ENCODE data around the gene ASB5.

The ASB5 gene

DNA sequence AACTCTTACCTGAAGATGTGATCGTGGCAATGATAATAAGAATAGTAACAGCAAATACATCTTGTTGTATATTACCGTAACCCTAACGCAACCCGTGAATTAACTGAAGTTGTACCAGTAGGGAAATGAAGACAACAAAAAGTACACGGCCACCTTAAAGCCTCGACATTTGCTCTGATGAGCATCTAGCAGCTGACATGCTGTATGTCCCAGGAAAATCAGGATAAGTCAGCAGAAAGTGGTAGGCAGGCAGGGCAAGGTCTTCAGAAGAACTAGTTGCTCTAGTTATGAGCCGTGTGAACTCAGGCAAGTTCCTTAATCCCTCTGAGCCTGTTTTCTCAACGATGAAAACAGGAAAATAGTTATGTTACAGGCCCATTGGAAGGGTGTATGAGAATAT, 7.7 kb upstream of the ASB5 start:
- Histone ChIP-seq H3K27me3 (ENCODE audit: insufficient read depth, low read length) (no peaks in the 10 kb centered on the region), H3K4me3 (ENCODE audit: low read length) (no peak overlapping the region), H3K9ac (ENCODE audit: low read depth, low read length) (no peak overlapping the region), H3K27ac (ENCODE audit: low read length) (no peak overlapping the region), H3K36me3 (ENCODE audit: insufficient read depth, low read depth, low read length) (no peaks in the 10 kb centered on the region), H3K4me1 (ENCODE audit: insufficient read depth, low read length) (no peaks in the 10 kb centered on the region), H3K9me3 (ENCODE audit: insufficient read depth, low read depth, low read length) (no peaks in the 10 kb centered on the region)

DNA sequence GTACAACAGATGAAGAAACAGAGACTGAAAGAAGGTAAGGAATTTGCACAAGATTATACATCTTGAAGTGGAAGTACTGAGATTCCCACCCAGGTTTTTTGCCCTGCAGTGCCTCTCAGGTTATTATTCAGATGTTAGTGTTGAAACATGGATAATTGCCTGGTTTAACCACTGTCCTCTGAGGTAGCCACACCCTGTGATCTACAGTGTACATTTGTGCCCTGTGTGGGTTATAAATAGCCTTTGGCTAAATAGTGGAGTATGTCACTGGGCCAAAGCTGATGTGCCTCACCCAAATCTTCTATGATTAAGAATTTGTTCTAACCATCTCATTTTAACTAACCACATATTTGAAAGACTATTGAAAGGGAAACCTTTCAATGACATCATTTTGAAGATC, 5.4 kb upstream of the ASB5 start:
- no peak overlapping the region for H3K27ac ChIP-seq (ENCODE audit: low read length)
- no peaks in the 10 kb centered on the region for H3K27me3 ChIP-seq (ENCODE audit: insufficient read depth, low read length)
- H3K36me3 ChIP-seq (ENCODE audit: insufficient read depth, low read depth, low read length) = no peaks in the 10 kb centered on the region
- no peaks in the 10 kb centered on the region for H3K9me3 ChIP-seq (ENCODE audit: insufficient read depth, low read depth, low read length)
- no peak overlapping the region for H3K9ac ChIP-seq (ENCODE audit: low read depth, low read length)
- no peaks in the 10 kb centered on the region for H3K4me1 ChIP-seq (ENCODE audit: insufficient read depth, low read length)
- H3K4me3 ChIP-seq (ENCODE audit: low read length) = no peak overlapping the region

DNA sequence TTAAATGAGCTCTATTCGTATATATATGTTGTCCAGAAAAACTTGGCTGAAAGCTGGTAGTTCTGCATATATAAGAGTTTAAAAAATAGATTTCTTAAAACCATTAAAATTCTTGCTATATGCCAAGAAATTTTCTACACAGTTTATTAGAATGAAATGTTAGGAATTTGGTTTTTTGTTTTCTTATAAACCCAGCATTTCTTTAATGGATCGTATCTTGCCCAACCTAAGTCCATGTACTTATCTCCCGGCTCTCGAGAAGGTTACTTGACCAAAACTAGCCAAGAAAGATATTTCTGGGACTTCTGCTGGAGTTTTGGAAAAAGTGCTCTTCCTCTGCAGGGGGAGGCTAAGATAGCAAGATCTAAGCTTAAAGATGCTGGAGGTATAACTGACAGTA, 4.7 kb upstream of the ASB5 start:
- H3K27ac ChIP-seq (ENCODE audit: low read length) = no peak overlapping the region
- H3K9me3 ChIP-seq (ENCODE audit: insufficient read depth, low read depth, low read length) = no peaks in the 10 kb centered on the region
- no peak overlapping the region for H3K9ac ChIP-seq (ENCODE audit: low read depth, low read length)
- no peaks in the 10 kb centered on the region for H3K4me1 ChIP-seq (ENCODE audit: insufficient read depth, low read length)
- no peaks in the 10 kb centered on the region for H3K36me3 ChIP-seq (ENCODE audit: insufficient read depth, low read depth, low read length)
- no peak overlapping the region for H3K4me3 ChIP-seq (ENCODE audit: low read length)
- no peaks in the 10 kb centered on the region for H3K27me3 ChIP-seq (ENCODE audit: insufficient read depth, low read length)

DNA sequence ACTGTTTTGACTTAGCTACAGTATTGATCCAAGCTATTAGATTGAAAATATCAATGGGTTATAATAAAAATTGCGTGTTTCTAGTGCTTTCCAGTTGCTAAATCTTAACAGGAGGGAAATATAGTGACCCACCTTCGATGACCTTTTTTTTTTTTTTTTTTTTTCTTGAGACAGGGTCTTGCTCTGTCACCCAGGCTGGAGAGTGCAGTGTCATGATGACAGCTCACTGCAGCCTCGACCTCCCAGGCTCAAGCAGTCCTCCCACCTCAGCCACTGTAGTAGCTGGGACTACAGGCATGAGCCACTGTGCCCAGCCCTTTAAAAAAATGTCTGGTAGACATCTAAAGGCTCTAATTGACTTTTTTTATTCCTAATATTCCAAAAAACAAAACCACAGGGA, 3.8 kb upstream of the ASB5 start:
- Histone ChIP-seq H3K4me1 (ENCODE audit: insufficient read depth, low read length) (no peaks in the 10 kb centered on the region), H3K36me3 (ENCODE audit: insufficient read depth, low read depth, low read length) (no peaks in the 10 kb centered on the region), H3K9ac (ENCODE audit: low read depth, low read length) (no peak overlapping the region), H3K4me3 (ENCODE audit: low read length) (no peak overlapping the region), H3K9me3 (ENCODE audit: insufficient read depth, low read depth, low read length) (no peaks in the 10 kb centered on the region), H3K27ac (ENCODE audit: low read length) (no peak overlapping the region), H3K27me3 (ENCODE audit: insufficient read depth, low read length) (no peaks in the 10 kb centered on the region)

DNA sequence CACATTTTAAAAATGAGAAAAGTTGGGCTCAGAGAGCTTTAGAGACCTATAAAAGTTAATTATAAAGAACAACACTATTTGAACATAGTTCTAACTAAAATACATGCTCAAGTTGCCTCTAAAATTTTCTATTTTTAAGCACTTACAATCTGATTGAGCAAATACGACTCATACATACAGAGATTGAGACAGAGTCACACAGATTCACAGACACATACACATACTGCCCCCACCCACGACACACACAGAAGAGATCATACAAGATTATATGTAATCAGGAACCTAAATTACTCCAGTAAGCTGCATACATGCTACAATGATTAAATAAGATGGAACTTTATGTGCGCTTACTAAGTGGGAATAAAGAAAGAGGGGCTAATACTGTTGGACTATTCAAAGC, 2.7 kb upstream of the ASB5 start:
- no peak overlapping the region for H3K4me3 ChIP-seq (ENCODE audit: low read length)
- H3K27ac ChIP-seq (ENCODE audit: low read length) = no peak overlapping the region

DNA sequence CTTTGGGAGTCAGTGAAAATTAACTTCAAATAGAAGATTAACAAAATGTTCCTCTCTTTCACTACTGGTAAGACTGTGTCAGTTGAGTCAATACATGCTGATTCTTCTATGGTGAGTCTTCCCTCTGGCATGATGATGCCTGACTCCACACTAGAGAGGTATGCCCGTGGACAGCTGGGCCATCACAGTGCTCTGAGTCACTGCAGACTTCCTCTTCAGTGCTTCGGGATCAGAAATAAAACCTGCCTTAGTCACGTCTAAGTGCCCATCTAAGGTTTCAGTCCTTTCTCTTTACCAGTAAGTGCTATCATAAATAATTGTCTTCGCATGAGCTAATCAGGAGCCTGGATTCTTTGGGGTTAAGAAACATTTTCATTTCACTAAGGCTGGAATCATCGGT, 1.6 kb upstream of the ASB5 start:
- no peak overlapping the region for H3K9ac ChIP-seq (ENCODE audit: low read depth, low read length)
- H3K36me3 ChIP-seq (ENCODE audit: insufficient read depth, low read depth, low read length) = no peaks in the 10 kb centered on the region
- H3K9me3 ChIP-seq (ENCODE audit: insufficient read depth, low read depth, low read length) = no peaks in the 10 kb centered on the region
- H3K27ac ChIP-seq (ENCODE audit: low read length) = no peak overlapping the region
- H3K4me3 ChIP-seq (ENCODE audit: low read length) = no peak overlapping the region
- H3K27me3 ChIP-seq (ENCODE audit: insufficient read depth, low read length) = no peaks in the 10 kb centered on the region
- H3K4me1 ChIP-seq (ENCODE audit: insufficient read depth, low read length) = no peaks in the 10 kb centered on the region

More for the DNA sequence above, 2.7 kb upstream of the ASB5 start:
- Histone ChIP-seq H3K4me1 (ENCODE audit: insufficient read depth, low read length) (no peaks in the 10 kb centered on the region), H3K9me3 (ENCODE audit: insufficient read depth, low read depth, low read length) (no peaks in the 10 kb centered on the region), H3K27me3 (ENCODE audit: insufficient read depth, low read length) (no peaks in the 10 kb centered on the region), H3K9ac (ENCODE audit: low read depth, low read length) (no peak overlapping the region), H3K36me3 (ENCODE audit: insufficient read depth, low read depth, low read length) (no peaks in the 10 kb centered on the region)

DNA sequence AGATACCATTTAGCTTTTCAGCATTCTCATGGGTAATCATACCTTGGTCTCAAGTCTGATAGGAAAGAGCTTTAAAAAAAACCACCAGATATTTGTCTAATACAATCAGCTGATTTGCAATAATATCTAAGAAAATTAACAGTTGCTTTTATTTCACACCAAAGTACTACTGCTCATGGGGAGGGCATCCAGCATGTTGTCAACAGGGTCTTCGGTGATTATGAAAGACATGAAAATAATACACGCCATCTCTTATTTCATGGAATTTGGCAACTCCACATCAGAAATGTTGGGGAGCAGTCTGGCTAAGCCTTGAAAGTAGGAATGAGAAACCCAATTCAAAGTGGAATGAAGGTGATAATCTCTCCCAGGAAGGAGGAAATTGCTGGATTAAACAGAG, 3.0 kb downstream of the ASB5 start:
- H3K4me1 ChIP-seq (ENCODE audit: insufficient read depth, low read length) = no peaks in the 10 kb centered on the region
- H3K9me3 ChIP-seq (ENCODE audit: insufficient read depth, low read depth, low read length) = no peaks in the 10 kb centered on the region
- H3K27ac ChIP-seq (ENCODE audit: low read length) = no peak overlapping the region
- H3K36me3 ChIP-seq (ENCODE audit: insufficient read depth, low read depth, low read length) = no peaks in the 10 kb centered on the region
- no peaks in the 10 kb centered on the region for H3K27me3 ChIP-seq (ENCODE audit: insufficient read depth, low read length)
- H3K4me3 ChIP-seq (ENCODE audit: low read length) = no peak overlapping the region
- no peak overlapping the region for H3K9ac ChIP-seq (ENCODE audit: low read depth, low read length)

DNA sequence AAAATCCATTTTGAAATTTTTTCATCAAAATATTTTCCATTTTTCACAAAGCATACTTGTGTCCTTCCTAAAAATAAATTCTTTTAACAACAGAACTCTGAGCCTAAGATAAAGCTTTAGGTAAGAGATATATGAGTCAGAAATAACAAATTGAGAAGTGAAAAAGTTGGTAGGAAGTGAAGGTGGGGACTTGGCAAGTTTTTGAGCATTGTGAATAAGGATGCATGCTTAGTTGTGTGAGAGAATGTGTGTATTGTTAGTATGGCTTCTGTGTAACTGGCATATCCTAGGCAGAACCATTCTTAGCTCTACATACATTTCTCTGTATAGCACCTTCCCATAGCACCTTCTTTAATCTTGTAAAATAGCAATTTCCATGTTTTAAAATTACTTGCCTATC, 6.8 kb downstream of the ASB5 start:
- Histone ChIP-seq H3K27ac (ENCODE audit: low read length) (no peak overlapping the region), H3K36me3 (ENCODE audit: insufficient read depth, low read depth, low read length) (no peaks in the 10 kb centered on the region)

DNA sequence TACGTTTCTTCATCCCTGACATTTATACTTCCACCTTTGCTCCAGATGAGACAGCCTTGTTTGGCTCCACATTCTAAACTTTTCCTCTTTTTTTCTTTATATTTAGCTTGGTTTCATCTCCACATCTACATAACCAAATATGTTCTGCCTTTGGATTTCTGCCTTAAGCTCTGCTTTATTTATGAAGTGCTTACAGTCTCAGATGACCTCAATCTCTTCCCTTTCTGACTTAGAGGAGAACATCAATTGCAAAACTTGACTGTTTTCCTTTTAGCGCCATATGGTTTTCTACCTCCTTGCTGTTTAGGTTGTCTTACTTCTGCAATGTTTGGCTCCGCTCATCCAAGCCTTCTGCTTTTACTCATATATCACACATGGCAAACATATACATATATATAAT, 7.5 kb downstream of the ASB5 start:
- Histone ChIP-seq H3K4me1 (ENCODE audit: insufficient read depth, low read length) (no peaks in the 10 kb centered on the region), H3K27ac (ENCODE audit: low read length) (no peak overlapping the region), H3K9me3 (ENCODE audit: insufficient read depth, low read depth, low read length) (no peaks in the 10 kb centered on the region), H3K27me3 (ENCODE audit: insufficient read depth, low read length) (no peaks in the 10 kb centered on the region), H3K4me3 (ENCODE audit: low read length) (no peak overlapping the region), H3K36me3 (ENCODE audit: insufficient read depth, low read depth, low read length) (no peaks in the 10 kb centered on the region), H3K9ac (ENCODE audit: low read depth, low read length) (no peak overlapping the region)

More for the DNA sequence above, 6.8 kb downstream of the ASB5 start:
- H3K9me3 ChIP-seq (ENCODE audit: insufficient read depth, low read depth, low read length) = no peaks in the 10 kb centered on the region
- no peaks in the 10 kb centered on the region for H3K4me1 ChIP-seq (ENCODE audit: insufficient read depth, low read length)
- H3K9ac ChIP-seq (ENCODE audit: low read depth, low read length) = no peak overlapping the region
- H3K27me3 ChIP-seq (ENCODE audit: insufficient read depth, low read length) = no peaks in the 10 kb centered on the region
- no peak overlapping the region for H3K4me3 ChIP-seq (ENCODE audit: low read length)

DNA sequence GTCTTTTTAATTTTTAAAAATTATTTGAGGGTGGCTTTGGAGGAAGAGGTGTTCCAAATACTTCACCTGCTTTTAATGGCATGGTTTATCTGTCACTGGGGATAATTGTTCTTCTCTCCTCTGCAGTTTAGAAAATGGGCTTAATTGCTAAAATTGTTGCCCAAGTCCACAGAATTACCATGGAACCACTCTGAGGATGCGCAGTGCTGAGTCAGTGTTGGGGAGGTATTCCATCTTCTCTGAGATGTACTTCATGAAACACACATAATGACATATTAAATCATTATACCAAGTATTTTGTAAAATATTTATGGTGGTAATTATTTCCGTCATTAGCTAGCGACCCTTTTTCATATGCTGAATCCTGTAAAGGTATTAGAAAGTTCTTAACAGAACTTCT, 8.0 kb downstream of the ASB5 start:
- no peaks in the 10 kb centered on the region for H3K27me3 ChIP-seq (ENCODE audit: insufficient read depth, low read length)
- no peak overlapping the region for H3K4me3 ChIP-seq (ENCODE audit: low read length)
- no peaks in the 10 kb centered on the region for H3K4me1 ChIP-seq (ENCODE audit: insufficient read depth, low read length)
- H3K9me3 ChIP-seq (ENCODE audit: insufficient read depth, low read depth, low read length) = no peaks in the 10 kb centered on the region
- no peak overlapping the region for H3K9ac ChIP-seq (ENCODE audit: low read depth, low read length)
- no peak overlapping the region for H3K27ac ChIP-seq (ENCODE audit: low read length)
- no peaks in the 10 kb centered on the region for H3K36me3 ChIP-seq (ENCODE audit: insufficient read depth, low read depth, low read length)

DNA sequence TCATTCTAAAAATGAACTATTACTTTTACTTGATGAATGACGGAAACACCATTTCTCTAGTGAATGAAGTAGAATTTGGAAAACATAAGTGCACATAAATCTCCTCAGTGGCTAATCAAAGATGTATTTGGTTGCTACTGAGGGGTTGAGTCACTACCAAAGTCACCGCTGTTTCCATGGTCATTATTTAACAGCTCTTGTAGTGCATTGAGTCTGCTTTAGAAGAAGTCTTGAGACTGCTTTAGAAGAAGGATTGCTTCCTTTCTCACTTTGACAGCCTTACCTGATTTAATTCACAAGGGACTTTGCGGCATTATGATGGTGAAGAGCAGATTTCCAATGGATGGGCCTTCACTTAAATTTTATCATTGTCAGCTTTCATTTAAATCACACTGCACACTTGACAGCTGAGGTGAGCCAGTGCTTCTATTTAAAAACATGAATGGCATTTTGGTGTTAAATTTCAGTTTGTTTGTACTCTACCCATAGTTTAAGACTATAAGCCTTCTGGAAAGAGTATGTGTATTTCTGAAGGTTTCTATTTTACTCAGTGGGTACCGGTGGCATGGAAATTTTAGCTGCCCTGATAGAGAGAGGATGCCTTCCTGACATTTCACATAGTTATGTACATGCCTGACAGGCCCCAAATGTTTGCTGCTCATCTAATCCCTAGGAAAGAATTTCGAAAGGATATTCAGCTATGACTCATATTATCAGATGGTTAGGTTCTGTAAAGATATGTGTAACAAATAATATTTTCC, 9.5 kb downstream of the ASB5 start:
- no peaks in the 10 kb centered on the region for H3K27me3 ChIP-seq (ENCODE audit: insufficient read depth, low read length)
- H3K9me3 ChIP-seq (ENCODE audit: insufficient read depth, low read depth, low read length) = no peaks in the 10 kb centered on the region
- H3K4me3 ChIP-seq (ENCODE audit: low read length) = no peak overlapping the region
- no peak overlapping the region for H3K9ac ChIP-seq (ENCODE audit: low read depth, low read length)
- no peaks in the 10 kb centered on the region for H3K36me3 ChIP-seq (ENCODE audit: insufficient read depth, low read depth, low read length)
- no peaks in the 10 kb centered on the region for H3K4me1 ChIP-seq (ENCODE audit: insufficient read depth, low read length)
- H3K27ac ChIP-seq (ENCODE audit: low read length) = no peak overlapping the region

DNA sequence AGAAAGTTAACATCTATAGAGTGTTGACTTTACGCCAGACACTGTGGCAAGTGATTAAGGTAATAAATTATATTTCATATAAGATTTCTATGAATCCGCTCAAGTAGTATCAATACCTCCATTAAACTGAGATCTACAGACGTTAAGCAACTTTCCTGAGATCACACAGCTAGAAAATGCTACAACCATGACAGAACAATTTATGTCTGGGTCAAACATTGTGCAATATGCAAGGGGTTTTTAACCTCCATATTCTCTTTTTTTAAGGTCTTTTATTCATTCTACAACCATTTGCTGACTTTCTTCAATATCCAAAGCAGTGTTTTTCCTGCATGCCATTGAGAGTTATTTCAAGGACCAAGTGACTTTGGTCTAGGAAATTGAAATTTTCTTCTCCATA, 10.9 kb downstream of the ASB5 start:
- Histone ChIP-seq H3K9me3 (ENCODE audit: insufficient read depth, low read depth, low read length) (no peaks in the 10 kb centered on the region), H3K27me3 (ENCODE audit: insufficient read depth, low read length) (no peaks in the 10 kb centered on the region), H3K4me1 (ENCODE audit: insufficient read depth, low read length) (no peaks in the 10 kb centered on the region), H3K36me3 (ENCODE audit: insufficient read depth, low read depth, low read length) (no peaks in the 10 kb centered on the region), H3K27ac (ENCODE audit: low read length) (no peak overlapping the region), H3K4me3 (ENCODE audit: low read length) (no peak overlapping the region), H3K9ac (ENCODE audit: low read depth, low read length) (no peak overlapping the region)
